HS-5 (cell line): Measurements from ENCODE around the gene NRXN2.
A peak's percentile ranks its signal among the peaks of the same experiment; 100 is the strongest.

Source experiments
- DNase-seq: peaks from one replicate; pipeline ENCODE4 v3.0.0-alpha.2; 2012; ENCODE audit warnings: low read depth

The NRXN2 gene

DNA sequence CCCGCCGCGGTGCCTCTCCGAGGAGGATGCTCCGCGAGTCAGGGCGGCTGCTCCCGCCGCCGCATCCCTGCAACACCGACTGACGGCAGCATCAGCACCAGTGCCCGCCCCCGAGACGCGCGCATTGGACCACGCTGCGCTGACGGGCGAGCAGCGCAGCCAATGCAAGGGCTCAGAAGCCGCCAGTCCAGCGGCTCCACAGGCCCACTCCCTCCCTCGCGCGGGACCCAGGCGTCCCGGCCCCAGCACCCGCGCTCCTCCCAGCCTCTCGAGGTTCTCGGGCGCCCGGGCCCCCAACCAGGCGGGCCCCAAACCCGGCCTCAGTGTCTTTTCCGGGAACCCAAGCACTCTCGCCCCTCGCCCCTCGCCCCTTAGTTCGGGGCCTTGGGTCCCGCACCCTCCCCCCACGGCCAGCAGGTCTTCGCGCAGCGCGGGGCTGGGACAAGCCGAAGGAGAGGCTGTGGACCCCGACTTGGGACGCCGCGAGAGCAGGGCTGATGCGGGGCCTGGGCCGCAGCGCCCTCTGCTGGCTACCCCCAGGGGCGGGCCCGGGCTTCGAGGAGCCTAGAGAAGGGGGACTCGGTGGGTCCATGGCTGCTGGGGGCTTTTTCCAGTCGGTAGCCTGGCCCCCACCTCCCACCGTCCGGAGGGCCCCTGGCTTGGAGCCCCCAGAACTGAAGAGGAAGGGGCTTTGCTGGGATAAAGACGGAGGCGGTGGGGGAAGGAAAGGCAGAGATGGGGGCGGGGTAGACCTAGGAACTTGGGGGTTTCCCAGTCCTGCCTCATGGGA is at the start of gene NRXN2:
NRXN2 (minus strand) TSS at position 81 of the 790 bp plus-strand sequence. CDS start 9,498 bp downstream, outside the sequence.
- peak; percentile 43 for DNase-seq

DNA sequence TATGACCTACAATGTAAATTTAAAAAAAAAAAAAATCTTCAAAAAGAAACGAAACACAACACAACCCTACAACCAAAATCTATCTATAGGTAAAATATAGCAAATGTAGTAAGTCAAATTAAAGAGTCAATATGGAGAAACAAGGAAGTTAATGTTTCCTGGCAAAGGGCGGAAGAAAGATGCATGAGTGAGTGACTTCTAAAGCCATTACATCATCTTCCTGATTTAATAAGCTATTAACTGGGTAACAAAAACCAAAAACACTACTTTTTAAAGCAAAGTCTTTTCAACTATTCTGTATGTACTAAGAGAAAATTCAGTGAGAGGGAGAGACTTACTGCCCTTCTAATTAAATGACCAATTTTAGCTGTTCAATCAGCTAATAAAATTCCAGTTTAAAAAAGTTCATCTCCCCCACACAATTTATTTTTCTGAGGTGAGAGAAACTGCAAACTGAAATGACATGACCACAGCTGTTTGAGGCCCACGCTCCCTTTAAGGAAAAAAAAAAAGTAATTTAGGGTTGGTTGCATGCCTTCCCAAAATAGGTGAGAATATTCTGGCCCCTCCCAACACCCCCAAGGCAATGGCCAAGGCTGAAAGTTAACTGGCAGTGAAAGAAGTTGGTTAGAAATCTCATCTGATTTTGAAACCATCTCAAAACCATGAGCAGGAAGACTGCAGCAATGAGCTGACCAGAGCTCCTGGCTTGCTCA is 49.5 kb upstream of the NRXN2 start:
- no peak for DNase-seq

DNA sequence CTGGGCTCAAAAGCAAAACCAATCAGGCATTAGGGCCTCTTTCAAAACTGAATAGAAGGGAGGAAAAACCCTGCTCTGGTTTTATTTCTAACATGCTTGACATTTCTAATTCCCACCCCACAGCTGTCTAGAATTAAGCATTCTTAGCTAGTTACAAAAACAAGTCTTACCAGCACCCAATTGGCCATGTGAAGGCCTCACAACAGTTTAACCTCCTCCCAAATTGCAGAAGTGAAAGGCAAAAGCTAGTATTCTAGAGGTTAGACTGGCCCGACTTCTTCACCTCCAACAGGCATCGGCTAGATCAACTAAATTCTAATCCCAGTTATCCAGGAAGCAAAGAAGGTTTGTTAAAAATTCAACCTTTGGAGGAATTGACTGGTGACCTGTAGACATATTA is 48.9 kb upstream of the NRXN2 start:
- no peak for DNase-seq

DNA sequence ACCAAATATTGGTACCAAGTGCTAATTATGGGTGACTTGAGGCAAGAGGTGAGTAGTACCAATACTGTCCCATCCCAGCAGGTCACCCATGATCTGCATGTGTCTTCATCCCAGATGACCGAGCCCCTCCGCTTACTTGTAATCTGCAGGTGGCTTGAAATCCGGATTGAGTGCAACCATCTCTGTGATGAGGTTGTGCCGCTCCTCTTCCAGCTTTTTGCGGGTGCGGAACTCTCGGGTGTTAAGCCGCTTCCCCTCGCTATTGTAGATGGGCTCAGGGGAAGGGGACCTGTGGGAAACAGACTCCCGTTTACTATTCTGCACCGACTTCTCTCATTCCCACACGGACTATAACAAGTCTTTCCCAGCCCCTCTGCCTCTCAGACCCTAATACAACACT is 47.1 kb upstream of the NRXN2 start:
- DNase-seq, result no peak

DNA sequence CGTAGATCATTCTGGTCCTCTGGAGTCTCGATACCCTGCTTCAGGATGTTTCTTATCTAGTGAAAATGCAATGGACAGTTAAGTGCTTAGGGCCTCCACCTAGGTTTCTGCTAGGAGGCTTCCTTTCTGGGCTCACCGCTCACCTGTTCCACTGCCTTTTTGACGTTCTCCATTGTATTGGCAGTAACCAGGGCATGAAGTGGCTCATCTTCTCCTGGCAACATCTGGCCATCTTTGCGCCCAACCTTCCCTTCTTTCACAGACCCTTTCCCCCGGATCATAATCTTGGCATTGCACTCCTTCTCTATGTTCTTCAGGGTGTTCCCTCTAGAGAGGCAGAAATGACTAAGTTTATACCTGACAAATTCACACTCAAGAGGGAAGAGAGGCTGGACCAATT is 46.3 kb upstream of the NRXN2 start:
- DNase-seq, result no peak

DNA sequence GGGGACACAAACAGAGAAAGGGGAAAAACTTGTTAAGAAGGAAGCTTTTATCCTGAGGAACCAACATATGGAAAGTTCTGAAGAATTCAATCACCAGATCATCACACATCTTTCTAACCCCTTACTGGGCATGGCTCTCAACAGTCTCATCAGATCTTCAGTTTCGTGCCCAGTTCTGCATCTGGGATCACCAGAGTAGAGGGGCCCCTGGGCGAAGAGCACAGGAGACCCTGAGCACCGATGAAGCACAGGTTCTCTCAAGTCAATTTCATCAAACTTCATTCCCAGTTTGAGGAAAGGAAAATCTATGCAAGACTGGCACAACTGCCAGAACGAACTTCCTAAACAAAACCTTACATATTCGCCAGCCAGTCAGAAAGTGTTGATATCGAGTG is 45.3 kb upstream of the NRXN2 start:
- DNase-seq, result no peak

DNA sequence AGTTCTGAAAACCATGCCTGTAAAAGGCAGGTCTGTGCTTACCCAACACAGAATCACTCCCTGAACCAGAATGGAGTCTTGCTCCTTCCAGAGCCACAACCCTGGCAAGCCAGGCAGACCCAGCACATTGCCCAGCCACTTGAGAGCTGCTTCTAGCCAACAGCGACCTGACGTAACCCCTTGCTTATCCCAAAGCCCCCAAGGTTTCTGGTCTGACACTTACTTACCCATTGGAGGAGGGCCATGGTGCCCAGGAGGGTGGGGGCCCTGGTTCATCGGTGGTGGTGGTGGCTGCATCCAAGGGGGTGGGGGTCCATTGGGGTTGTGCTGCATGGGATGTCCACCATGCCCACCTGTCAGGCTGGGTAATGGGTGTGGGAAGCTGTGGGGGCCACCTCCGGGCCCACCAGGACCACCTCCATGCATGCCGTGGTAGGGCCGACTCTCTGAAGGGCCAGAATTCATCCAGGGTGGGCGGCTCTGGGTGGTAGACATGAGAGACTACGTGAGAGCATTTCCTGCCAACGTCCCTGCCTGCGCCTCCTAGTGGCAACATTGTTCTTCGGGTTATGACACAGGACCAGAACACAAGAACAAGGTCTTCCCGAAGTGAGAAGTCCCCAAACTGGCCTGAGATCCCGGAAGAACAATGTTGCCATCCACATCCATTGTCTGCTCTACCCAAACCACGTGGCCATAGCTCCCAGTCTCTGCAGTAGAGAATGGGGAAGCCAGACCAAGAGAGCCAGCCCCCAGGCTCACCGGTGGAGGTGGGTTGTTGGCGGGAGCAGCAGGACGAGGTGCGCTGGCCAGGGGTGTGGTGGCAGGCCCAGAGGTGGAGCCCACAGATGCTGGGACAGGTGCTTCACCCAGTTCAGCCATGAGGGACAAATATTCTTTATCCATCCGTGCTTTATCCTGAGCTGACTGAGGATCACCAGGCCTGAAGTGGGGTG is 44.6 kb upstream of the NRXN2 start:
- no peak for DNase-seq

DNA sequence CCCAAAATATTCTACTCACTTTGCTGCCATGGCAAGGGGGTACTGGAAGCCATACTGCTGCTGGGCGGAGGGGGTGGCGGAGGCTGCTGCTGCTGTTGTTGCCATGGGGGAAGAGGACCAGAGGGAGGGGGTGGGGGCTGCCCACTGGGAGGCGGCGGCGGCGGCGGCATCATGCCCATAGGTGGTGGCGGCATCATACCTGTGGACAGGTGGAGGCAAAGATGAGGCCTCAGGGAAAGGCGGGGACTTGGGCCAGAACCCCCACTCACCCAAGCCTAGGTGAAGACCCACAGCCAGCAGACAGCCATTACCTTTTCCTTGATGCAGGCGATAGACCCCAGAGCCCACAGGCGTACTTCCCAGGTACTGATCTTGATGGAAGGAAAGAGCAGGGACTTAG is 43.9 kb upstream of the NRXN2 start:
- DNase-seq, result no peak

DNA sequence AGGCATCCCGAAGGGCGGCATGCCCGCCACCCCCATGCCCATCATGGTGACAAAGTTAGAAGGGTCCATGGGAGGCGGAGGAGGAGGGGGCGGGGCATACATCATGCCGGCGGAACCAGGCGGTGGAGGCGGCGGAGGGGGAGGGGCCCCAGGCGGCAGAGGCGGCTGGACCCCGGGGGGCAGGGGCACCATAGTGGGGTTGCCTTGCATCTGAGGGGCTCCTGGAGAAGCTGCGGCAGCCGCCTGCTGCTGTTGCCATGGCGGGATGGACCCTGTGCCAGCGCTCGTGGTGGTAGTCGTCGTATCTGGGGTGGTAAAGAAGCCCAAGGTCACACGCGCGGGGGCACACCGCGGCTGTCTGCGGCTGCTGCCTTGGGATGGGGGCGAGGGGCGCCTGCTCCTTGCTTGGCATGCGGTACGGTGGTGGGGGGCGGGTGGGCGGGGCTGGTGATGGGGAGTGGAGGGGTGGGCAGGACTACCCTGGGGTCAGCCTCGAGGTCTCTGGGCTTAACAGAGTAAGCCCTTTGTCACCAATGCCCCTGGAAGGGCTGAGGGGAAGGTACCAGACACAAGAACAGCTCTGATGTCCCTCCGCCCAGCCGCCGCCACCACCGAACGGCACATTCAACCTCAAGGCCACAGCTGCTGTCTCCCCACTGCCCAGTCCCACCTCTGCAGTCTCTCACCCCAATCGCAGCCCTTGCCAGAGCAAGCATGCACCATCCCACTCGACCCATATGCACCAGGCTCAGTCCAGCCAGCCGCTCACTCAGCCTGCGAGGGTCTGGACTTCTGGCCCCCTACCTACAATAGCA is 43.1 kb upstream of the NRXN2 start:
- DNase-seq, result no peak

DNA sequence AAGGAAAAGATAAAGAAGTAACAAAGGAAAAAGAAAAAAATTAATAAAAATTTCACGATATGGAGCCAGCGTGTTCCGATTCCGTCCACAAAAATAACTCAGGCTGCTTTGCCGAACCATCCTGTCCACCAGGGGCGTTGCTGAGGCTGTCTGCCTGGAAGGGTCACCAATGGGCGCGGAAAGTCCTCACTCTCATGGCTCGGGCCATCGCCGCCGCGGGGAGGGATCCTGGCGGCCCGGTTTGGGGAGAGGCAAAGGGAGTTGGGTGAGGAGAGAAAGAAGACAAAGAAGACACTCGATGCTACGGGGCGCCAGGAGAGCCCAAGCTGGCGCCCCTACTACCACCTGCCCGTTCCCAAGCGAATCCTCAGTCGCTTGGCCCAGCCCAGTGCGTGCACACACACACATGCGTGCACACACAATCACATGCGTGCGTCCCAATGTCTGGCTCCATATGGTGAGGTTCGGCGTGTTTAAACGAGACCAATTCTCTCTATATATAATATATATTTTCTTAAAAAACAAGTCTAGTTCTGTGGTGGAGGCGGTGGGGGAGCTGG is 42.4 kb upstream of the NRXN2 start:
- no peak for DNase-seq

DNA sequence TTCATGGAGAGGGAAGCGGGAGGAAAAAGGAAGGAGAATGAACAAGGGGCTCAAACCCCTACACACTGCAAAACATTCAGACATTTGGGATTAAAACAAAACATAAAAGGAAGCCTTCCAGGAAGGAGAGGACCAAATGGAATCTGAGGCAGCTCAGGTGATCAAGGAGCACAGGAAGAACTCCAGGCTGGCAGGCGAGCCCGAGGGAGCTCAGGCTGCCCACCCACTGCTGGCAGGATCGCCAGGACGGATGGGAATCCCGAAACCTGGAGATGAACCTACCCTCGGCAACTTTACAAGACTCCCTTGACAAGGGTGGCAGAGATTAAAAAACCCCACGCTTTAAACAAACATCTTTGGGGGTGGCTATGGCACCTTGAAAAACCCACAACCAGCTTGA is 41.8 kb upstream of the NRXN2 start:
- no peak for DNase-seq

DNA sequence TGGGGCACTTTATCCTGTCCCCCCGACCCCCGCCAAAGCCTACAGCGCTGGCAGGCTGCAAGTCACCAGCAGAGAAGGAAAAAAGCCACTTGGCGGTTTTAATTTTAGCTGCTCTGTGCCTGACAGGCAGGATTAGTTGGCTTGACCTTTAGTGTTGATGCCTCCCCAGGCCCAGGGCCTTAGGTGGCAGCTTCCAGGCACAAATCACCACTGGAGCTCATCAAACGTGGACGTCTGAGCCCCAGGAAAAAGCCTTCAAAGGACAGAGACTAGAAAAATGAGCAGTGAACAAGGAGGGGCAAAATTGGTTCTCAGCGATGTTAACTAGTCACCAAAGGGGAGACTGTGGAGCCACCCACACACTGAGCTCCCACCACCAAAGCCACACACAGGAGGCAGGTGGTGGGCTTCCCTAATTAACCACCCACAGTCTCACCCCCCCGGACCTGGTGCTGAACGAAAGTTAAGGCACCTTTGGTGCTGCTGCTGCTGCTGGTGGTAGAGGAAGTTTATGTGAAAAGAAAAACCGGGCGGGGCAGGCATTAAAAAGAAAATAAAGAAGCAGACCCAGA is 41.1 kb upstream of the NRXN2 start:
- DNase-seq, result no peak

DNA sequence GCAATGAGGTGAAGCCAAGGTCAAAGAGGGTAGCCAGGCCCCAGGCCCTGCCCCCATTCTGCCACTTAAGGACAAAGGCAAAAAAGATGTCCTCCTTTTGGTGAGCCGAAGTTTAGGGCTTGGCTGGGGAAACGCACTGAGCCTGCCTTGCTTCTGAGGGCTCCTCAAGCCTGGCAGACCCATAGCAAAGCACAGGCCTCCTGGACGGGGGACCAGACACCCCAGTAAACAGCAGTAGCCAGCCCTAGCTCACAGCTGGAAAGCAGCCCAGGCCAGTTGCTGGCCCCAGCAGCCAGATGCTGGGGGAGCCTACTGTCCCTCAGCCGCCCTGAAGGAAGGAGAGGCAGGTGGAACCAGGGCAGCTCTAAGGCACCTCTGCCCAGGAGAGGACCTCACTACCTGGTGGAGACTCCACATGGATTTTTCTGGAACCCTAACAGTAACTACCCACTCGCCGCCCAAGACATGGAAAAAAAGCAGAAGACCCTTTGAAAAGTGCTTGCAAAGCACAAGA is 40.6 kb upstream of the NRXN2 start:
- no peak for DNase-seq

DNA sequence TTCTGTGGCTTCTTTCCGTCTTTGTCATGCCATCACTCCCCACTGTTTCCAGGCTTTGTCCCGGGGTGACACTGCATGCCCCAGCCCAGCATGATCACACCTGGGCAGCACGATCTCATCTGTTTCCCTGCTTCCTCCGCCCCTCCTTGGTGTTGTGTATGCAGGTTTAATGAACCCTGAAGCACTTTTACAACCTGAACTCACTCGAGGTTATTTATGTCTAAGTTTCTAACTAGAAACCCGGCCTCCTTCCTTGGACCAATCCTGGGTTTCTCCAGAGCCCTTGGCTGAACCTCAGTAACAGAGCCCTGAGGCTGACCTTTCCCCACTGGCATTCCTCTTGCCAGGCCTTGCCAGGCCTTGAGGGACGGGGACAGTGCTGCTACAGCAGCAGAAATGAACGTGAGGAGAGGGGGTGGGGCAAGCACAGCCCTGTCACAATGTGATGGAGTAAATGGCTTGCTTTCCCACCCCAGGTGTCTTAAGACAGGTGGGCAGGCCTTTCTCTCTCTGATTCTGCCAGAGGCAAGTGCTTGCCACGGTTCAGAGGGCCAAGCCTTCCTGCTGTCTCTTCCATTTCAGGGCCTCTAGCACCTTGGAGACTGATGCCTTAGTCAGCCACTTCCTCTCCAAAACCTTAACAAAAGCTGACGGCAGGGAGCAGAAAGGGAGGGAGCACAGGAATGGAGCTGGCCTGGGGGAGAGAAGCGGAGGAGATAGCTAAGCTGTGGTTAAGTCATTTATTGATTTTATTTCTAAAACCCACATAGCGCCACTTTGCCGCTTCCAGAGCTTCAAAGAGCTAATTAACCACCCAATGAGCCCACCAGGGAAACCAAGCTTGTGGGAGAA is 39.9 kb upstream of the NRXN2 start:
- DNase-seq, result no peak

DNA sequence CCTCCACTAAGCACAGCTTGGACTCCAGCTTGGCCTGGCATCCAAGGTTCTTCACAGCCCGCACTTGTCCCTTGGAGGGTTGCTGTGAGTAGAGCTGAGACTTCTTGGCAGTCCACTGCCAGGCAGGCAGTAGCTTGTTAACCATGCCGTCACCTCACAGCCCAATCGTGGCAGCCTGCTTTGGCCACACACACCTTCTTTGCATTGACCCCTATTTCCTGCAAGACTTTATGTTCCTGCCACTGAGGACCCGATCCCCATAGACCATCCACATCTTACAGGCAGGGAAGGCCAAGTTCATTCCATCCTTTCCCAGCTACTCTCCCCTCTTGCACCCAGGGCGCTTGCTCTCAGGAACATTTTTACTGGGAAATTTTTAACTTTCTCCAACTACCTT is 39.3 kb upstream of the NRXN2 start:
- no peak for DNase-seq

DNA sequence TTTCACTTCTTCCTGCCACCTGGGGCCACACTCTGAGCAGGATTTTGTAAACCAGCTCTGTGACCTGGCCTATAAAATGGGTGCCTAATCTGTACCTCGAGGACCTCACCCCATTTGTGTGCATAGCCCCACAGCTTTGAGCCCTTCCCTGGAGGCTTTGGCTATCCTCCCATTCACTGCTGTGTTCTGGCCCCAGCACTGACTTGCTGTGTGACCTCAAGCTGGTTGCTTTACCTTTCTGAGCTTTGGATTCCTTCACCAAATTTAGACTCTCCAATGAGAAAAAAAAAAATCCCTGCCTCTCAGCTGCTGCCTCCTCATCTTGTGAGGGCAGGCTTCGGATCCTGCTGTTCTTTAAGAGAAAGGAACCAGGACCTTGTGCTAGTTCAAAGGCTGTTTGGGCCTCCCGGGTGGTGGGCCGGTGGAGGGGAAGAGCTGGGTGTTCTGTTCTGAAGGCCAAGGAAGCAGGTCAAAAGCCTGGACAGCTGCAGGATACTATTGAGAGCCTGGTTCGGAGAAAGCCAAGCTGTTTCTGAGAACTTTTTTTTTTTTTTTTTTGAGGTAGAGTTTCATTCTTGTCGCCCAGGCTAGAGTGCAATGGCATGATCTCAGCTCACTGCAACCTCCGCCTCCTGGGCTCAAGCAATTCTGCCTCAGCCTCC is 37.9 kb upstream of the NRXN2 start:
- DNase-seq, result no peak

DNA sequence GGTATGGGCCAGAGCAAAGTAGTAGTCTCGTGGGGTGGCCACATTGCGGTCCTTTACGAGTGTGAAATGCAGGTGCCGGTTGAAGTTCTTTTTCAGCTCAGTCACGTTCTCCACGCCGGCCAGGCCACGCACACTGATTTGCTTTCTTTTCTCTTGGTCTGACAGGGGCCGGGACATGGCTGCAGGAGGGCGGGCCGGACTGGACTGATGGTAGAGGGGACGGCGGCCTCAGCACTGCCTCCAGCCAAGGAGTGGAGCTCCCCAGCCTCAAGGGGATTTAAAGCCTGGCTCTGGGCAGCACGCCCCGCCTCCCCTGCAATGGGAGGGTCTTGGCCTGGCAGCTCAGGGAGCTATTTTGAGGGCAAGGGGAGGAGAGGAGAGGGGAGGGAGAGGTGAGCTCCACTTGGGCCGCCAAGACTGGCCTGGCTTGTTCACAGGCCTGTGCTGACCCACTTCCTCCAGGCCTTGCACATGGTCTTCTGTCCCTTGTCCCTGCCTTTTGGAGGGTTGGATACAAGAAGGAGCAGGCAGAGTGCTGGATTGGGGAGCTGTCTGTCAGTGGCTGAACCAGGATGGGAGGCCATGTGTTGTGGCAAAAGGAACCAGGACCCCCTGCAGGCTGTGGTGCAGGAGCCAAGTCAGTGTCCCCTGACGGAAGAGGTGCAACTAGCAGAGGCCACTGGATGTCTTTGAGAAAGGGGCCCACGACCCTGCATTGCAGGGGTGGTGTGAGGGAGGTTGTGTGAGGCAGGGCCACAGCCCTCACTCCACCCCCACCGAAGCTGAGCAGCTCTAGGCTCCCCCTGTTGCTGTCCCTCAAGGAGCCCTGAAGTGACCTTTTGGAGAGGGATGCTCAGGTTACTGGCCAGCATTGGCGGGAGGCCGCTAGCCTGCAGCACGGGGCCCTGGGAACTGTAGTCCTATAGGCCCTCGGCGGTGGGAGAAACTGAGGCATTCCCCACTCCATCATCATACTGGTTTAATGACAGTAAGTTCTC is 37.0 kb upstream of the NRXN2 start, which contains the start of gene PYGM:
PYGM (minus strand) TSS at position 253 of the 998 bp plus-strand sequence; CDS start at position 177, 76 bp downstream.
- no peak for DNase-seq
